ENCODE results near the gene SNAP25. TPM values are rescaled to one million over a fixed set of nuclear protein-coding genes. Genes with fewer than 3 reads are reported as not detected.

The SNAP25 gene
- total and polyA plus RNA-seq, 9 of the 15 experiments (the other 6 are each of a cell fraction or from before 2014, with no cell fraction given) = 0.07 TPM; not detected in 8

DNA sequence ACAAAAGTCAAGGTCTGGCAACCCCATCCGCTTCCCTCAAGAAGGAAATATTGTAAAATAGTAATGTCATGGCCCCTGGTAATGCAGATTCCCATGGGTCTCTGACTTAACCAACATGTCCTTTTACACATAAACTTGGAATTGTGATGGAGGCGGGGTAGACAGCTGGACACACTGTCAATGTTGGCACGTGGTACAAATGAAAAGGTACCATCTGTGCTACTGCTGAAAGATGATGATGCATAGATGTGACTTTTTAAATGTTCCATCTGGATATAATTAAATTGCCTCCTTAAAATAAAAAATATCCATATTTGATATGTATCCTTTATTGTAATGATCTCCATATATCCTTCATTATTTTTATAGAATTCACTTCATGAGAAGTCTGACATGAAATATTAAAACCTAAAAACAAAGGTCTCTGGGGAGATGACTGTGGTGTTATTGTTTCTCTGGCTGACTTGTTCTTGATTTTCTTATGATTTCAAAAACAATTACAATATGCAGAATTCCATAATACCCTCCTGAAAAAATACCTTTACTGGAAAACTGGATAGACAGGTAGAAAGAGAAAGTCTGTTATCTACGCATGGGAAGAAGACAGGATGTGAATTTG lies 110.9 kb downstream of the SNAP25 start:
- no peaks in the 10 kb centered on the region for H3K36me3 ChIP-seq (ENCODE audit: control insufficient read depth, insufficient read depth, low read length)
- FAIRE-seq = no peak
- no peak overlapping the region for H3K9ac ChIP-seq (ENCODE audit: insufficient read depth in 1 of 2, low read depth in 2 of 2, low read length in 2 of 2)
- whole genome bisulfite sequencing (ENCODE audit: insufficient coverage, low coverage, missing lambda C conversion rate) = 8% methylated on average over 4 of the region's 4 CpGs
- in situ Hi-C loops (cut with MboI) = no loop called here
- H3K79me2 ChIP-seq (ENCODE audit: control insufficient read depth, insufficient read depth, low read length) = no peaks in the 10 kb centered on the region
- ChIA-PET CTCF (ENCODE audit: low intra/inter-chr PET ratio) (no interaction called here), POLR2A (no interaction called here)
- no peak overlapping the region for H2AFZ ChIP-seq (ENCODE audit: low read depth, low read length)
- no peaks in the 10 kb centered on the region for H3K4me1 ChIP-seq (replicated peaks in 1 of 2; ENCODE audit: control insufficient read depth in 2 of 2, insufficient read depth in 2 of 2, low read length in 2 of 2)
- ATAC-seq = no peak
- no peak overlapping the region for H3K4me2 ChIP-seq (ENCODE audit: insufficient read depth, low read length)
- no peaks in the 10 kb centered on the region for H3K9me3 ChIP-seq (replicated peaks; ENCODE audit: control insufficient read depth, insufficient read depth, low read depth, low read length)
- H3K4me3 ChIP-seq = no peak overlapping the region
- no peaks in the 10 kb centered on the region for H3K9me1 ChIP-seq (ENCODE audit: control insufficient read depth, insufficient read depth, low read length)
- no peaks in the 10 kb centered on the region for H4K20me1 ChIP-seq (replicated peaks; ENCODE audit: control insufficient read depth, insufficient read depth, low read length)
- H3K27me3 ChIP-seq (ENCODE audit: control insufficient read depth in 2 of 2, insufficient read depth in 2 of 2, low read length in 2 of 2) = no peaks in the 10 kb centered on the region
- no TSS peak for BruUV-seq (replicated peaks)
- DNase-seq (ENCODE audit: extremely low read depth in 1 of 4, low spot score in 3 of 4) = no peak
- intact Hi-C loops (cut with micrococcal nuclease) = no loop called here
- no peak overlapping the region for H3K27ac ChIP-seq (ENCODE audit: extremely low read depth, low read depth, low read length)
- TF ChIP-seq ZNF239 (CRISPR knock-in tag; IDR thresholded peaks at IDR 0.05) = no peak
- no peak for TF ChIP-seq PTTG1 (tag; IDR thresholded peaks at IDR 0.05; ENCODE audit: low read depth)
- no peak for TF ChIP-seq MYC (IDR thresholded peaks at IDR 0.05; ENCODE audit: low read depth, low read length)
- TF ChIP-seq MYC (CRISPR knock-in tag; IDR thresholded peaks at IDR 0.05; ENCODE audit: borderline replicate concordance, low read depth) = no peak
- TF ChIP-seq, protein P1, sequence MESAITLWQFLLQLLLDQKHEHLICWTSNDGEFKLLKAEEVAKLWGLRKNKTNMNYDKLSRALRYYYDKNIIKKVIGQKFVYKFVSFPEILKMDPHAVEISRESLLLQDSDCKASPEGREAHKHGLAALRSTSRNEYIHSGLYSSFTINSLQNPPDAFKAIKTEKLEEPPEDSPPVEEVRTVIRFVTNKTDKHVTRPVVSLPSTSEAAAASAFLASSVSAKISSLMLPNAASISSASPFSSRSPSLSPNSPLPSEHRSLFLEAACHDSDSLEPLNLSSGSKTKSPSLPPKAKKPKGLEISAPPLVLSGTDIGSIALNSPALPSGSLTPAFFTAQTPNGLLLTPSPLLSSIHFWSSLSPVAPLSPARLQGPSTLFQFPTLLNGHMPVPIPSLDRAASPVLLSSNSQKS (CRISPR knock-in tag; IDR thresholded peaks at IDR 0.05) = no peak
- no peak for TF ChIP-seq HNRNPH1 (optimal IDR thresholded peaks at IDR 0.05; ENCODE audit: low read depth, low read length)
- TF ChIP-seq, protein P2, sequence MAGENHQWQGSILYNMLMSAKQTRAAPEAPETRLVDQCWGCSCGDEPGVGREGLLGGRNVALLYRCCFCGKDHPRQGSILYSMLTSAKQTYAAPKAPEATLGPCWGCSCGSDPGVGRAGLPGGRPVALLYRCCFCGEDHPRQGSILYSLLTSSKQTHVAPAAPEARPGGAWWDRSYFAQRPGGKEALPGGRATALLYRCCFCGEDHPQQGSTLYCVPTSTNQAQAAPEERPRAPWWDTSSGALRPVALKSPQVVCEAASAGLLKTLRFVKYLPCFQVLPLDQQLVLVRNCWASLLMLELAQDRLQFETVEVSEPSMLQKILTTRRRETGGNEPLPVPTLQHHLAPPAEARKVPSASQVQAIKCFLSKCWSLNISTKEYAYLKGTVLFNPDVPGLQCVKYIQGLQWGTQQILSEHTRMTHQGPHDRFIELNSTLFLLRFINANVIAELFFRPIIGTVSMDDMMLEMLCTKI (IDR thresholded peaks at IDR 0.05; ENCODE audit: partially characterized antibody) = no peak
- TF ChIP-seq RBFOX2 (IDR thresholded peaks at IDR 0.05; ENCODE audit: low read depth, low read length) = no peak
- TF ChIP-seq CCNT2 (IDR thresholded peaks at IDR 0.05; ENCODE audit: borderline replicate concordance, extremely low read depth, insufficient read length, low read depth, low read length) = no peak
- TF ChIP-seq, protein P3, sequence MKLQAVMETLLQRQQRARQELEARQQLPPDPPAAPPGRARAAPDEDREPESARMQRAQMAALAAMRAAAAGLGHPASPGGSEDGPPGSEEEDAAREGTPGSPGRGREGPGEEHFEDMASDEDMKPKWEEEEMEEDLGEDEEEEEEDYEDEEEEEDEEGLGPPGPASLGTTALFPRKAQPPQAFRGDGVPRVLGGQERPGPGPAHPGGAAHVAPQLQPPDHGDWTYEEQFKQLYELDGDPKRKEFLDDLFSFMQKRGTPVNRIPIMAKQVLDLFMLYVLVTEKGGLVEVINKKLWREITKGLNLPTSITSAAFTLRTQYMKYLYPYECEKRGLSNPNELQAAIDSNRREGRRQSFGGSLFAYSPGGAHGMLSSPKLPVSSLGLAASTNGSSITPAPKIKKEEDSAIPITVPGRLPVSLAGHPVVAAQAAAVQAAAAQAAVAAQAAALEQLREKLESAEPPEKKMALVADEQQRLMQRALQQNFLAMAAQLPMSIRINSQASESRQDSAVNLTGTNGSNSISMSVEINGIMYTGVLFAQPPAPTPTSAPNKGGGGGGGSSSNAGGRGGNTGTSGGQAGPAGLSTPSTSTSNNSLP (IDR thresholded peaks at IDR 0.05; ENCODE audit: borderline replicate concordance, low read depth, low read length) = no peak
- TF ChIP-seq NCOA2 (IDR thresholded peaks at IDR 0.05; ENCODE audit: partially characterized antibody in 2 of 2) = no peak
- TF ChIP-seq, protein P4, sequence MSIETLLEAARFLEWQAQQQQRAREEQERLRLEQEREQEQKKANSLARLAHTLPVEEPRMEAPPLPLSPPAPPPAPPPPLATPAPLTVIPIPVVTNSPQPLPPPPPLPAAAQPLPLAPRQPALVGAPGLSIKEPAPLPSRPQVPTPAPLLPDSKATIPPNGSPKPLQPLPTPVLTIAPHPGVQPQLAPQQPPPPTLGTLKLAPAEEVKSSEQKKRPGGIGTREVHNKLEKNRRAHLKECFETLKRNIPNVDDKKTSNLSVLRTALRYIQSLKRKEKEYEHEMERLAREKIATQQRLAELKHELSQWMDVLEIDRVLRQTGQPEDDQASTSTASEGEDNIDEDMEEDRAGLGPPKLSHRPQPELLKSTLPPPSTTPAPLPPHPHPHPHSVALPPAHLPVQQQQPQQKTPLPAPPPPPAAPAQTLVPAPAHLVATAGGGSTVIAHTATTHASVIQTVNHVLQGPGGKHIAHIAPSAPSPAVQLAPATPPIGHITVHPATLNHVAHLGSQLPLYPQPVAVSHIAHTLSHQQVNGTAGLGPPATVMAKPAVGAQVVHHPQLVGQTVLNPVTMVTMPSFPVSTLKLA (conservative IDR thresholded peaks at IDR 0.05) = no peak
- TF ChIP-seq ZNF586 (CRISPR knock-in tag; conservative IDR thresholded peaks at IDR 0.05) = no peak
- TF ChIP-seq, protein P5, sequence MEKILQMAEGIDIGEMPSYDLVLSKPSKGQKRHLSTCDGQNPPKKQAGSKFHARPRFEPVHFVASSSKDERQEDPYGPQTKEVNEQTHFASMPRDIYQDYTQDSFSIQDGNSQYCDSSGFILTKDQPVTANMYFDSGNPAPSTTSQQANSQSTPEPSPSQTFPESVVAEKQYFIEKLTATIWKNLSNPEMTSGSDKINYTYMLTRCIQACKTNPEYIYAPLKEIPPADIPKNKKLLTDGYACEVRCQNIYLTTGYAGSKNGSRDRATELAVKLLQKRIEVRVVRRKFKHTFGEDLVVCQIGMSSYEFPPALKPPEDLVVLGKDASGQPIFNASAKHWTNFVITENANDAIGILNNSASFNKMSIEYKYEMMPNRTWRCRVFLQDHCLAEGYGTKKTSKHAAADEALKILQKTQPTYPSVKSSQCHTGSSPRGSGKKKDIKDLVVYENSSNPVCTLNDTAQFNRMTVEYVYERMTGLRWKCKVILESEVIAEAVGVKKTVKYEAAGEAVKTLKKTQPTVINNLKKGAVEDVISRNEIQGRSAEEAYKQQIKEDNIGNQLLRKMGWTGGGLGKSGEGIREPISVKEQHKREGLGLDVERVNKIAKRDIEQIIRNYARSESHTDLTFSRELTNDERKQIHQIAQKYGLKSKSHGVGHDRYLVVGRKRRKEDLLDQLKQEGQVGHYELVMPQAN (IDR thresholded peaks at IDR 0.05; ENCODE audit: borderline replicate concordance) = no peak
